HG02610 (cell line): ENCODE results near the gene CELF1.

Source experiments
- ATAC-seq: cut with Tn5 transposase; IDR thresholded peaks from one replicate; pipeline ENCODE4 v1.9.1; 2021; ENCODE audit warnings: mild to moderate bottlenecking, moderate library complexity; ENCODE audit not compliant: unreplicated experiment

CELF1 gene

DNA sequence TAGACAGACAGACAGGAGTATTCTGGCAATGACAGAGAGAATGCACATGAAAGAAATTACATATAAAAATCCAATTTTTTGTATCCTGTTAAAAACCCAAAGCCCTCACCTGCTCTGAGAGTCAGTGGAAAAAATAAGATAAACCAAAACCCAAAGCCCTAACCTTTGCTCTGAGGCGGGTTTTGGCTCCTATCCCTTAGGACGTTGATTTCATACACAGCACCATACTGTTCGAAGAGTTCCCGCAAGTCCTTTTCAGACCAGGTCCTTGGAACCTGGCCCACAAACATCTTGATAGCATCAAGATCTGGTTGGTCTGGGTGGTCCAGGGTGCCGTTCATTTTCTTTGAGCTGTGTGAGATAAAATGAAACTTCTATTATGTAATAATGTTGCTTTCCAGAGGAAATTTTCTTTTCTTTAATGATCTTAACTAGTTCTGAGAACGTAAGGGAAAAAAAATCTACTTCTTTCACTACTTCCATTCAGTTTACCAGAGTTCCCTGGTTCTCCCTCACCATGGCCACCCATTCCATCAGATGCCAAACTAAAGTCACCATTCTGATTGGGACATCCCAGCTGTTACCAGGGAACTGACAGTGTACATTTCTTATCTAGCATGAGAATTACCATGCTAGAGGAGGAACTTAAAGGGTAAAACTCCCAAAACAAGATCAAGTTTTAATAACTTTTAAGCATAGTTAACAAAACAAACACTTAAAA is 64.1 kb downstream of the CELF1 start:
- no peak for ATAC-seq

GRCh38 chr11:47488111-47488510 is 64.8 kb downstream of the CELF1 start:
- no peak for ATAC-seq

- no peak for ATAC-seq
Measured at GRCh38 chr11:47487421-47487820, 65.5 kb downstream of the CELF1 start.

DNA sequence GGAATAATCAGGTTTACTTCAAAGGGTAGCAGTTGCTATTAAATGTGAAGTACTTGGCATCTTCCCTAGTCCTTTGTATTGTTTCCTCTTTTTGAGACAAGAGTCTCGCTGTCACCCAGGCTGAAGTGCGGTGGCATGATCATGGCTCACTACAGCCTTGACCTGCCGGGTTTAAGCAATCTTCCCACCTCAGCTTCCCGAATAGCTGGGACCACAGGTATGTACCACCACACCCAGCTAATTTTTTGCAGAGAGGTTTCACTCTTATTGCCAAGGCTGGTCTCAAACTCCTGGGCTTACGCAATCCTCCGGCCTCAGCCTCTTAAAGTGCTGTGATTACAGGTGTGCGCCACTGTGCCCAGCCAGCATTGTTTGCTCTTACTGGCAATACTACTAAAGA is 67.8 kb downstream of the CELF1 start:
- ATAC-seq = no peak

DNA sequence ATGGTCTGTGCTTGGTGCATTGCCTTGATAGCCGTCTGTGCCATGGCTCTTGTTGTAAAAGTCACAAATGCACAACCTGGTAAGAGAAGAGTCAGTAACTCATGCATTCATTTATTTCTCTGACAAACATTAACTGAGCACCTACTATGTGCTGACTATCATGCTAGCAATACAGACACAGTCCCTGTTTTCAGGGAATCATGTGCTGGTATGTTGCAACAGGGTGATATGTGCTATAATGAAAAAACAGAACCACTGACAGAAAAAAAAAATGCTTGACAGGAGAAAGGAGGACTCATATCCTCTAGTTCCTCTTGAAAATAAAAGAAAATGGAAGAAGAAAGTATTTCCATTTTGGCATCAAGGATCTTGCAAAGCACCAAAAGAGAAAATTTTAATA is 69.5 kb downstream of the CELF1 start:
- ATAC-seq = no peak

DNA sequence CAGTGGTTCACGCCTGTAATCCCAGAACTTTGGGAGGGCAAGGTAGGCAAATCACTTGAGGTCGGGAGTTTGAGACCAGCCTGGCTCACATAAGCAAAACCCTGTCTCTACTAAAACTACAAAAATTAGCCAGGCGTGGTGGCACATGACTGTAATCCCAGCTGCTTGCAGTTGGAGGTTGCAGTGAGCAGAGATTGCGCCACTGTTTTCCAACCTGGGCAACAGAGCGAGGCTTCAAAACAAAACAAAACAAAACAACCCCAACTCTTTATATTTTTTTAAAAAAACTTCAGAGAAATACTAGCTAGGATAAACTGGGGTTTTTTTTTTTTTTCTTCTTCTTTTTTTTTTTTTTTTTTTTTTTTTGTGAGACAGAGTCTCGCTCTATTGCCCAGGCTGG is 72.2 kb downstream of the CELF1 start:
- no peak for ATAC-seq

DNA sequence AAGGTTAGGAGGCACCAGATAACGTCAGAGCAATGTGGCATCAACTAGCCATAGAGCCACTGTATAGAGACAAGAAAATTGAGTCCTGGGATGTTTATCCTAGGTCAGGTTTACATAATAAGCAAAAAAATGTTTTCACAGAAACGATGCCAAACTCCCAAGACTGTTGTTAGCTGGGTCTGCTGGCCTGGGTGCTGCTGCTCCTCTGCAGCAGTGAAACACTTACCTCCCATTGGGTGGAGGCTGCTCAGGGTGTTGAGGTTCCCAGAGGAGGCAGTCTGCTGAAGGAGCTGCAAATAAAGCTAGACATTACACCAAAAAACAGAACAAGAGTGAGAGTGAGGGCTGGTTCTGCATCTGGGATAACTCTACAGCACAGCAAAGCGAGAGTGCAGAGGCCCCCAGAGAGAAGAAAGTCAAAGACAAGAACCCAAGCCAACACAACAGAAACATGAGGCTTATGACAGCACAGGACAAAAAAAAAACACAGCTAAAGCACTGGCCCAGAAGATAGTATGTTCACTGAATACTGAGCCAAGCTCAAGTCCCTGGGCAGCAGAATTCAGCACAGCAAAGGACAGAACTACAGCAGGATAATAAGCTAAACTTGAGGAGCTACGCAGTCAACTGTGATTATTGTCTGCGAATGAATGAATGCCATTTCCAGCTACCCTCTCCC is 74.1 kb downstream of the CELF1 start:
- no peak for ATAC-seq

GRCh38 chr11:47477753-47478152 is 75.2 kb downstream of the CELF1 start:
- ATAC-seq = no peak

GRCh38 chr11:47477323-47477722 is 75.6 kb downstream of the CELF1 start:
- ATAC-seq = no peak

- ATAC-seq = no peak
Measured at GRCh38 chr11:47470671-47471070, 82.3 kb downstream of the CELF1 start.

DNA sequence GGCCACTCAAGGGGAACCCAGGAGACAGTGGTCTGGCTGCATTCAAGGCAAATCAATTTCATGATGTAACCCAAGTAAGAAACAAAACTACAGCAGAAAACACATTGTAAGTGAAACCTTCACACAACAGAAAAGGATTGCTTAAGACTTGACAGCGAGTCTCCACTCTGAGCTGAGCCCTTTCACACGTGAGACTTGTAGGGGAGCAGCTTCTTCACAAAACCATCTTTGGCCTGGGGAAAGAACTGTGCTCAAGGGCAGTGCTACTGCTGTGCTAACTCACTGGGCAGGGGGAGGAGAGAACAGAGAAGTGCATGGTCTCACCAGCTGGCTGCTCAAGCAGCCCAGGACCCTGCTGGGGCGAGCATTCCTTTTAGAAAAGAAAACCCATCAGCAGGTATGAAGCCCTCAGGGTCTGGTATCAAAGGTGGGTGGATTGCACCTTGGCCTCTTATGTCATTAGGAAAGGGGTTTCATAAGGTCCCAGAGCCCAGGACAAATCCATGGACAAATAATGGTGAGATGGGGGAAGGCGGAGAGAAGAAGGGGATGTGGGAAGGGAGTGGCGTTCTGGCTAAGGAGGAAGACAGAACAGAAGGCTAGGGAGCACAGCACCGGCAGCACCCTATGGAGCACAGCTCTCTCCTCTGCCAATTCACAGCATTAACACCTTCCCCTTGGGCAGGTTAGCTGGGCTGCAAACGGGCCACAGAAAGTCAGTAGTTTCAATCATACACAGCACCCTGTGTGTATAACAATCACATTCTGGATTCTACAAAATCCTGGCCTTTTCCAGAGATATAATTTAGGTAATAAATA is 83.4 kb downstream of the CELF1 start:
- ATAC-seq = no peak

- no peak for ATAC-seq
Measured at GRCh38 chr11:47468598-47469214, 84.2 kb downstream of the CELF1 start.

DNA sequence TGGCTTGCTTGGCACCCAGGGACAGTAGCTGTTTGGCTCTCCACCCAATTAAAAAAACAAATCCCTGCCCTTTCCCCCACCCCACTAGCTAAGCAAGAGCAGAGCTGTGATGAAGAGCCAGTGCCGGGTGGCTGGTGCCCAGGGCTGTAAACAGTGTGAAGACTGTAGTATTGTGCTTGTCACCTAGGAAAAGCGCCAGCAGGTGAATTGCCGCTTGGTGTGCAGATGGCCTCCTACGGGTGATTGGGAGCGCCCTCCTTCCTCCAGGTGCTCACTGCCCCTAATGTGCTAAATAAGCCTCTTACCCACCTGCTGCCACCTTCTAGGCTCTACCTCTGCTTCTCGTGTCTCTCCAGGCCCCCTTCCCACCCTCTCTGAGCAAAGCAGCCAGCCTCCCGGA is 85.6 kb downstream of the CELF1 start:
- ATAC-seq = no peak

DNA sequence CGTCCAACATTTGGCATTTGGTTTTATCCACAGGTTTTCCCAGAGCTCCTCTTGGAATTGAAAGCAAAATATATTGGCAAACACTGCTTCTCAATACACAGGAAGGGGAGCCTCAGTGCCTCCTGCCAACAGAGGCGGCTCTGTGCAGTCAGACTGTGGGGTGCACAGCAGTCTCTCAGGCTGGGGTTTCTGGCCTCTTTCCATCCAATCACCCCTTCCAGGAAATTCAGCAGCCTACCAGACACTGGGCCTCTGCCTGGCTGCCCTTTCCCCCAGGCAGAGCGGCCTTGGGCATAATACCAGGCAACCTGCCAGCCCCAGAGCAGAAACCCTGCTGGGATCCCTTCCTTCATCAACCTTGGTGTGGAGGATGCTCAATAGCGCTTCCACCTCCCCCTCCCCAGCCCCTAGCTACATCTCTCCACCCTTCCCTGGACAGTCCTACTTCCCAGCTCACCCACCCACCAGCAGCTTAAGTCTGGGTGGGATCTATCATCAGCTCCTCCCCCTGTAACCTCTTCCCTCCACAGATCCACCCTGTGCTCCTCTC is 86.2 kb downstream of the CELF1 start:
- no peak for ATAC-seq

- ATAC-seq = no peak
Measured at GRCh38 chr11:47466201-47466600, 86.7 kb downstream of the CELF1 start.

DNA sequence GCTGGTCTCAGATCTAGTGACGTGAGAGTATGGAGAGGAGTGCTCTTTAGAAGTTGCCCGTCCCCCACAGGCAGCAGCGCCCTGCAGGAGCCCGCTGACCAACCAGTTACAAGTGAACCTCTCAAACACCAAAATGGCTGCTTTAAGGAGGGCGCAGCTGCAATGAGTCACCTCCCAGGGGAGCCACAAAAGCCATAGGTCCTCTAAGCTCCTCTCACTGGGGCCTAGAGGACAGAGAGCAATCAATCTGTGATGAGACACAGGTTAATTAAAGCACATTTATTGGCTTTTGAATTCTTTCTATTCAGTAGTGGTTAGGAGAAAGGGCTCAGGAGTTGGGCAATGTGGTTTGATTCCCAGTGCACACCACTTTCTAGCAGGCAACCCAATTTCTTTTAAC is 88.4 kb downstream of the CELF1 start:
- no peak for ATAC-seq

DNA sequence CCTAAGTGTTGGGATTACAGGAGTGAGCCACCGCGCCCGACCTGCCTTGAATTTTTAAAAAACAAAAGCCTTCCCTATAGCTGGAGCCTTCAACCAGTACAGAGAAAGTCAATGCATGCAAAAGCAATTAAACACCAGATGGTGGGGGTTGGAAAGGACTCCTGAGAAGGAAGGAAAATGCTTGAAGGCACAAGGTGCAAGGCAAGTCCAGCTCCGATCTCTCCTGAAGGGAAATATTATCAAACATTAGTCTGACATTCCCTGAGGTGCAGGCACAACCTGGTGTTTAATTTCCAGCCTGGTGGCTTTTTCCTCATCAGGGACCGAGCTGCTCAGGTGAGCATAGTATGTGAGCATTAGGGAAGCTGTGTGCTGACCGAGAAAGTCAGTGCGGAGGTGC is 91.1 kb downstream of the CELF1 start:
- no peak for ATAC-seq

- no peak for ATAC-seq
Measured at GRCh38 chr11:47460571-47461235, 92.2 kb downstream of the CELF1 start.

- ATAC-seq = peak; percentile 61
Measured at GRCh38 chr11:47454258-47454671, 98.7 kb downstream of the CELF1 start.

DNA sequence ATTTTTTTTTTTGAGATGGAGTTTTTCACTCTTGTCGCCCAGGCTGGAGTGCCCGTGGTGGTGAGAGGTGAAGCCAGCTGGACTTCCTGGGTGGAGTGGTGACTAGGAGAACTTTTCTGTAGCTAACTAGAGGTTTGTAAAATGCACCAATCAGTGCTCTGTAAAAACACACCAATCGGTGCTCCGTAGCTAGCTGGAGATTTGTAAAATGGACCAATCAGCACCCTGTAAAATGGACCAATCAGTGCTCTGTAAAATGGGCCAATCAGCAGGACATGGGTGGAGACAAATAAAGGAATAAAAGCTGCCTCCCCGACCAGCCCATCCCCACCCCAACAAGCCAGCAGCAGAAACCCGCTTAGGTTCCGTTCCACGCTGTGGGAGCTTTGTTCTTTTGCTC is 99.6 kb downstream of the CELF1 start:
- no peak for ATAC-seq

- no peak for ATAC-seq
Measured at GRCh38 chr11:47451990-47452389, 100.9 kb downstream of the CELF1 start.
